T-helper 2 cell treated with Interferon-gamma antibody and Interleukin-4, amounts not matched to agents 5 μg/mL and 100 μg/mL, for 36 hours (primary cell): ENCODE measurements around the gene BSCL2.
"Not testable (repeated sequence)": the region's sequence is repeated elsewhere in the genome, so short reads cannot be mapped to it uniquely, and the experiment has no call there.

Experiments
- DNase-seq: peaks from one replicate; pipeline ENCODE4 v3.0.0; 2021; ENCODE audit warnings: low spot score
- H3K27ac Mint-ChIP-seq: one replicate; pipeline ENCODE4 v1.8.0; 2021; ENCODE audit warnings: mild to moderate bottlenecking, mixed read lengths
- H3K27me3 Mint-ChIP-seq: one replicate; pipeline ENCODE4 v1.8.0; 2021; ENCODE audit warnings: low read depth, mixed read lengths
- H3K36me3 Mint-ChIP-seq: one replicate; pipeline ENCODE4 v1.8.0; 2021; ENCODE audit warnings: low read depth, mixed read lengths
- H3K4me1 Mint-ChIP-seq: one replicate; pipeline ENCODE4 v1.8.0; 2021; ENCODE audit warnings: low read depth, mixed read lengths
- H3K4me3 Mint-ChIP-seq: one replicate; pipeline ENCODE4 v1.8.0; 2022; ENCODE audit warnings: mild to moderate bottlenecking, moderate library complexity, mixed read lengths
- H3K9me3 Mint-ChIP-seq: one replicate; pipeline ENCODE4 v1.8.0; 2021; ENCODE audit warnings: mixed read lengths

BSCL2 gene

DNA sequence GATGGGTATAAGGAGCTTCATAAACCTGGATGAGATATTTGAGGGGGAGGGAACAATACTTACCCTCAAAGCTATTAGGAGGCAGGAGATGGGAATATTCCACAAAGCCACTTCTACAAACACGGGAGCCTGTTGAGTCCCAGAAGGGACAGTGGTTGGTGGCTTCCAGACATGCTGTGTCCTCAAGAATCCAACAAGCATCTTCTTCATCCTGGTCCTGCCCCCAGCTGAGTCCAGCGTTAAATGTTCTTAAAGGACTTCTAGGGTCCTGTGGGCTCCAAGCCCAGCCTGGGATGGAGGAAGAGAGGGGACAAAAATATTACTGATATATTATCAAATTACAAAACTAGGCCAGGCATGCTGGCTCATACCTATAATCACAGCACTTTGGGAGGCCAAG lies 39.8 kb downstream of the BSCL2 start:
- H3K27me3 Mint-ChIP-seq: no peaks in the 10 kb centered on the region
- no peak for DNase-seq
- peaks cover 46% of the 10 kb centered on the region for H3K36me3 Mint-ChIP-seq
- H3K9me3 Mint-ChIP-seq: no peaks in the 10 kb centered on the region
- H3K4me3 Mint-ChIP-seq: peak overlapping the region; percentile 98
- peaks cover 31% of the 10 kb centered on the region for H3K4me1 Mint-ChIP-seq
- H3K27ac Mint-ChIP-seq: peak overlapping the region; percentile 10

DNA sequence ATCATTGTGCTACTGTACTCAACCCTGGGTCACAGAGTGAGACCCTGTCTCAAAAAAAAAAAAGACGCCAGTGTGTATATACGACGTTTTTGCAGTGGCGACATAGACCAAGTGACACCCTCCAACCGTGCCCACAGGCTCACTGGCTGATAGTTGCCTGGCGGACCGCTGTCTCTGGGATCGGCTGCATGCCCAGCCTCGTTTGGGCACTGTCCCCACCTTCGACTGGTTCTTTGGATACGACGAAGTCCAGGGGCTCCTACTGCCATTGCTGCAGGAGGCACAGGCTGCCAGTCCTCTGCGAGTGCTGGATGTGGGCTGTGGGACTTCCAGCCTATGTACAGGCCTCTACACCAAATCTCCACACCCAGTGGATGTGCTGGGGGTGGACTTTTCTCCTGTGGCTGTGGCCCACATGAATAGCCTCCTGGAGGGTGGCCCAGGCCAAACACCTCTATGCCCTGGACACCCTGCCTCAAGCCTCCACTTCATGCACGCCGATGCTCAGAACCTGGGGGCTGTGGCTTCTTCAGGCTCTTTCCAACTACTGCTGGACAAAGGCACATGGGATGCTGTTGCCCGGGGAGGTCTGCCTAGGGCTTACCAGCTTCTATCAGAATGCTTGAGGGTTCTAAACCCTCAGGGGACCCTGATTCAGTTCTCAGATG lies 40.8 kb downstream of the BSCL2 start:
- H3K27me3 Mint-ChIP-seq: no peaks in the 10 kb centered on the region
- peak overlapping the region; percentile 98 for H3K4me3 Mint-ChIP-seq
- H3K9me3 Mint-ChIP-seq: no peaks in the 10 kb centered on the region
- peaks cover 30% of the 10 kb centered on the region for H3K4me1 Mint-ChIP-seq
- DNase-seq: no peak
- peaks cover 43% of the 10 kb centered on the region for H3K36me3 Mint-ChIP-seq
- peak overlapping the region; percentile 68 for H3K27ac Mint-ChIP-seq

GRCh38 chr11:62665599-62666258 lies 41.5 kb downstream of the BSCL2 start:
- Mint-ChIP-seq H3K4me1 (peaks cover 28% of the 10 kb centered on the region), H3K27ac (peak overlapping the region; percentile 91), H3K4me3 (peak overlapping the region; percentile 98), H3K9me3 (no peaks in the 10 kb centered on the region), H3K27me3 (no peaks in the 10 kb centered on the region), H3K36me3 (peaks cover 41% of the 10 kb centered on the region)
- peak; percentile 47 for DNase-seq

- peak; percentile 96 for DNase-seq
- Mint-ChIP-seq H3K9me3 (no peaks in the 10 kb centered on the region), H3K27me3 (no peaks in the 10 kb centered on the region), H3K27ac (peak within 1 kb of the TSS; percentile 91), H3K4me1 (peaks cover 24% of the 10 kb centered on the region), H3K4me3 (peak within 1 kb of the TSS; percentile 98), H3K36me3 (peaks cover 41% of the 10 kb centered on the region)
Observed at GRCh38 chr11:62665075-62665598, 42.1 kb downstream of the BSCL2 start, which contains the start of the genes C11orf98 and CSKMT. C11orf98 (minus strand) TSS chr11:62665210; CDS start chr11:62665169, 41 bp downstream. CSKMT (plus strand) TSS chr11:62665312; CDS start chr11:62665880, 568 bp downstream.

DNA sequence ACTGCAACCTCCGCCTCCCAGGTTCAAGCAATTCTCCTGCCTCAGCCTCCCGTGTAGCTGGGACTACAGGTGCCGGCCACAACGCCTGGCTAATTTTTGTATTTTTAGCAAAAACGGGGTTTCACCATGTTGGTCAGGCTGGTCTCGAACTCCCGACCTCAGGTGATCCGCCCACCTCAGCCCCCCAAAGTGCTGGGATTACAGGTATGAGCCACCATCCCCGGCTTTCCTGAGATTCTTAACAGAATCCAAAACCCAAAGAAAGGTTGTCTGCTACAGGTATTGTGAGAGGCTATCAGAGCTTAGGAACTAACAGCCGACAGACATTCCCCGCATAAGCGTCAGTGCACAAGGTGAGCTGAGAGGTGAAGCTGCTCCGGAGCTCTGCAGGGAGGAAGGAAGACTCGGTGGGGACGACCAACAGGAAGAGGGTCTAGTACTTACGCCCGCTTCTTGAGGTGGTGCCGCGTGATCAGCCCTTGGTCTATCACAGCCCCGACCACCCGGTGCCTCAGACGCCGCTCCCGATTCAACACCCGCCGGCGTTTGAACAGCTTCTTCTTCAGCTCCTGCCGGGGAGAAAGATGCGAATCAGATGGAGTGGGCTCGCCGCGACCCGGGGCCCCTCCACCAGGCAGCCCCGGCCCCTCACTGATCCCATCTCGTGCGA lies 42.7 kb downstream of the BSCL2 start:
- H3K27ac Mint-ChIP-seq: peak overlapping the region; percentile 91
- peaks cover 20% of the 10 kb centered on the region for H3K4me1 Mint-ChIP-seq
- peak overlapping the region; percentile 98 for H3K4me3 Mint-ChIP-seq
- DNase-seq: no peak
- no peaks in the 10 kb centered on the region for H3K9me3 Mint-ChIP-seq
- no peaks in the 10 kb centered on the region for H3K27me3 Mint-ChIP-seq
- peaks cover 41% of the 10 kb centered on the region for H3K36me3 Mint-ChIP-seq

GRCh38 chr11:62656796-62657429 lies 50.3 kb downstream of the BSCL2 start:
- H3K27me3 Mint-ChIP-seq: no peaks in the 10 kb centered on the region
- H3K36me3 Mint-ChIP-seq: peaks cover 6% of the 10 kb centered on the region
- H3K27ac Mint-ChIP-seq: no peak overlapping the region
- peaks cover 15% of the 10 kb centered on the region for H3K4me1 Mint-ChIP-seq
- no peaks in the 10 kb centered on the region for H3K9me3 Mint-ChIP-seq
- no peak for DNase-seq
- no peak overlapping the region for H3K4me3 Mint-ChIP-seq

DNA sequence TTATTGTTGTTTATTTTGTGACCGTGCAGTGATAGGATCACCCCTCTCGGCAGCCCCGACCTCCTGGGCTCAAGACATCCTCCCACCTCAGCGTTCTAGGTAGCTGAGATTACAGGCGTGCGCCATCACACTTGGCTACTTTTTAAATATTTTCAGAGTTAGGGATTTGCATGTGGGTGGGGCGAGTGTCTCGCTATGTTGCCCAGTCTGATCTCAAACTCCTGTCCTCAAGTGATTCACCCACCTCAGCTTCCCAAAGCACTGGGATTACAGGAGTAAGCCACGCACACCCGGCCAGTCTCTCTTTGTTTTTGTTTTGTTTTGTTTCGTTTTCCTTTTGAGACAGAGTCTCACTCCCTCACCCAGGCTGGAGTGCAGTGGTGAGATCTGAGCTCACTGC lies 52.9 kb downstream of the BSCL2 start:
- H3K36me3 Mint-ChIP-seq: peaks cover 11% of the 10 kb centered on the region
- H3K27me3 Mint-ChIP-seq: no peaks in the 10 kb centered on the region
- H3K27ac Mint-ChIP-seq: no peak overlapping the region
- no peaks in the 10 kb centered on the region for H3K9me3 Mint-ChIP-seq
- DNase-seq: no peak
- H3K4me1 Mint-ChIP-seq: peaks cover 14% of the 10 kb centered on the region
- peak overlapping the region; percentile 46 for H3K4me3 Mint-ChIP-seq

DNA sequence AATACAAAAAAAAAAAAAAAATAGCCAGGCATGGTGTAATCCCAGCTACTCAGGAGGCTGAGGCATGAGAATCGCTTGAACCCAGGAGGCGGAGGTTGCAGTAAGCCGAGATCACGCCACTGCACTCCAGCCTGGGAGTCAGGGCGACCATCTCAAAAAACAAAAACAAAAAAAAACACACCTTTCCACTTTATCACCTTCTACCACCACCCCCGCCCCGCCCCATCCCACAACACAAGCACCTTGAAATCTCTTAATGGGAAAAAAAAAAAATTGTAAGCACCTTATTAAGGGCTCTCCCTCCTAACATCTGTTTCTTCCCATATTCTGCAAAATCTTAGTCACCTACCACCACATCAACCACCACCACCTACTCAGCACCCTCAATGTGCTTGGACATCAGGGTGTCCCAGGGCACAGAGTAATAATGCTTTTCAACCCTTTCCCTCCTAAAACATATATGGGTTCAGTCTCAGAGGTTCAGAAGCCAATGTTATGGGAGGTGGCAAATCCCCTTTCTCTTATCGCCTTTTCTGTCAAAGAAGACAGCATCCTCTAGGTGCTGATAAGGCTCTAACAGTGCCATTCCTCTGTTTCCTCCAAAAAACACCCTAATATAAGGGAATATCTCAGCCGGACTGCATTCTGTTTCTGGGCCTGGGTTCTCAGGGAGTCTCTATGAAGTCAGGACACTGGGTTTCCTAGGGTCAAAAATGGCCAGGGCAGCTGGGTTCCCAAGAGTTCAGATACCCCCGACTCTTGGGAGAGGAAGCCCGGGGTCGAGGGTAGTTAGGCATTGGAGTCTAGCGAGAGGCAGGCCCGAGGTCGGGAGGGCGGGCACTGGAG lies 54.8 kb downstream of the BSCL2 start:
- H3K4me3 Mint-ChIP-seq: peak overlapping the region; percentile 95
- peaks cover 15% of the 10 kb centered on the region for H3K36me3 Mint-ChIP-seq
- H3K27me3 Mint-ChIP-seq: no peaks in the 10 kb centered on the region
- no peak for DNase-seq
- H3K27ac Mint-ChIP-seq: peak overlapping the region; percentile 95
- peaks cover 14% of the 10 kb centered on the region for H3K4me1 Mint-ChIP-seq
- no peaks in the 10 kb centered on the region for H3K9me3 Mint-ChIP-seq

- Mint-ChIP-seq H3K36me3 (peaks cover 26% of the 10 kb centered on the region), H3K4me1 (peaks cover 18% of the 10 kb centered on the region)
- not testable (repeated sequence) for DNase-seq, H3K27me3 Mint-ChIP-seq, H3K4me3 Mint-ChIP-seq, H3K27ac Mint-ChIP-seq, H3K9me3 Mint-ChIP-seq
Observed at GRCh38 chr11:62650283-62650682, 56.9 kb downstream of the BSCL2 start.

DNA sequence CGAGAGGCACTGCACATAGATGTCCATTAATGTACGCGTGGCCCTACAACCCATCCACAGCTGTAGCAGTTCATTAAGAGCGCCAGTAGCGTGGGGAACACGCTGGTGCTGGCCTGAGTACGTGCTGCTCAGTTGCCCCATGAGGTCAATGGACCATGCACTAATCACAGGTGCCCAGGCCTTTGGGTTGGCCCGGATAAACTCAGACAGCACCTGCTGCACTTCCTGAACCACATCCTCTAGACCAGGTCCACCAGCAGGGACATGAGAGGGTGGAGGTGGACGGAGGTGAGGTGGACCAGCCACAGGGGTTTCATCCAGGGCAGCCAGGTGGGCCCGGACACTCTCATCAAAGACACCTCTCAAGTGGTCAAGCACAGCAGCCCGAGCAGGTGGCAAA lies 57.7 kb downstream of the BSCL2 start:
- Mint-ChIP-seq H3K9me3 (no peaks in the 10 kb centered on the region), H3K4me3 (no peak overlapping the region), H3K27ac (no peak overlapping the region), H3K4me1 (peaks cover 19% of the 10 kb centered on the region), H3K27me3 (no peaks in the 10 kb centered on the region), H3K36me3 (peaks cover 29% of the 10 kb centered on the region)
- DNase-seq: no peak

- no peak for DNase-seq
- Mint-ChIP-seq H3K4me3 (no peak overlapping the region), H3K27ac (no peak overlapping the region), H3K36me3 (peaks cover 33% of the 10 kb centered on the region), H3K9me3 (no peaks in the 10 kb centered on the region), H3K27me3 (no peaks in the 10 kb centered on the region), H3K4me1 (peaks cover 17% of the 10 kb centered on the region)
Observed at GRCh38 chr11:62648967-62649364, 58.3 kb downstream of the BSCL2 start.

- peaks cover 14% of the 10 kb centered on the region for H3K4me1 Mint-ChIP-seq
- peaks cover 32% of the 10 kb centered on the region for H3K36me3 Mint-ChIP-seq
- DNase-seq: no peak
- H3K4me3 Mint-ChIP-seq: no peak overlapping the region
- H3K9me3 Mint-ChIP-seq: no peaks in the 10 kb centered on the region
- H3K27ac Mint-ChIP-seq: no peak overlapping the region
- H3K27me3 Mint-ChIP-seq: no peaks in the 10 kb centered on the region
Observed at GRCh38 chr11:62648185-62648966, 58.8 kb downstream of the BSCL2 start.
